ENCODE data around the gene PLCB1.

GRCh38 chr20:8662433-8662954, 530.4 kb downstream of the PLCB1 start:
- no peak for TF ChIP-seq CTCF (conservative IDR thresholded peaks at IDR 0.05; ENCODE audit: low read depth, low read length)
- TF ChIP-seq MXI1 (IDR thresholded peaks at IDR 0.05; ENCODE audit: borderline replicate concordance, low read depth, low read length): no peak
- no peak for TF ChIP-seq POLR2A (IDR thresholded peaks at IDR 0.05; ENCODE audit: low read depth, low read length)
- TF ChIP-seq BHLHE40 (IDR thresholded peaks at IDR 0.05; ENCODE audit: low read depth, low read length): no peak
- no peak for TF ChIP-seq RAD21 (IDR thresholded peaks at IDR 0.05; ENCODE audit: low read length)
- TF ChIP-seq CHD1 (IDR thresholded peaks at IDR 0.05; ENCODE audit: low read depth, low read length): no peak
- TF ChIP-seq FOS (IDR thresholded peaks at IDR 0.05; ENCODE audit: low read depth, low read length): no peak
- TF ChIP-seq SMC3 (IDR thresholded peaks at IDR 0.05; ENCODE audit: low read depth, low read length): no peak
- TF ChIP-seq RFX5 (IDR thresholded peaks at IDR 0.05; ENCODE audit: low read depth, low read length): no peak
- no peak for TF ChIP-seq RCOR1 (IDR thresholded peaks at IDR 0.05; ENCODE audit: insufficient replicate concordance, low read length)
- no peak for TF ChIP-seq ELK1 (IDR thresholded peaks at IDR 0.05; ENCODE audit: borderline replicate concordance, low read depth, low read length)
